Kidney (tissue), 14 donors: ENCODE data around the gene ICE2. TPM values are rescaled to one million over a fixed set of nuclear protein-coding genes. Genes with fewer than 3 reads are reported as not detected.

Experiments used
- DNase-seq, 5 donors: peaks; one replicate each; pipeline ENCODE4 v3.0.0-alpha.2; 2013 to 2020
- FAIRE-seq: peaks from 2 replicates; lab custom pipeline; 2012; peaks lifted over from hg19 to GRCh38; lab: Jason Lieb, UNC
- H3K27ac ChIP-seq, 2 donors: one replicate each; pipeline ENCODE4 v1.7.0; 2013; ENCODE audit warnings: low read depth in 2 of 2, low read length in 2 of 2, inconsistent platforms in 1 of 2
- H3K27me3 ChIP-seq: one replicate; pipeline ENCODE4 v1.7.1; 2013; ENCODE audit warnings: low read length, inconsistent platforms; ENCODE audit not compliant: control insufficient read depth, insufficient read depth
- H3K36me3 ChIP-seq, 3 donors: one replicate each; pipeline versions ENCODE4 v1.7.0 to v1.7.1; 2013; ENCODE audit warnings: low read length in 3 of 3, control low read depth in 1 of 3, inconsistent platforms in 1 of 3; ENCODE audit not compliant: insufficient read depth in 3 of 3, control insufficient read depth in 2 of 3
- H3K4me1 ChIP-seq, 3 donors: one replicate each; pipeline versions ENCODE4 v1.7.0 to v1.7.1; 2013; ENCODE audit warnings: low read length in 3 of 3, inconsistent platforms in 1 of 3, low read depth in 1 of 3; ENCODE audit not compliant: control insufficient read depth in 2 of 3, insufficient read depth in 2 of 3
- H3K4me3 ChIP-seq, 3 donors: one replicate each; pipeline versions ENCODE4 v1.7.0 to v1.8.1; 2013; ENCODE audit warnings: low read length in 3 of 3, control low read depth in 1 of 3, inconsistent platforms in 1 of 3
- H3K9ac ChIP-seq, 3 donors: one replicate each; pipeline versions ENCODE4 v1.7.0 to v1.7.1; 2013; ENCODE audit warnings: low read length in 3 of 3, control low read depth in 1 of 3, inconsistent platforms in 1 of 3
- H3K9me3 ChIP-seq, 3 donors: one replicate each; pipeline versions ENCODE4 v1.7.0 to v1.7.1; 2013; ENCODE audit warnings: low read length in 3 of 3, control low read depth in 1 of 3, inconsistent platforms in 1 of 3; ENCODE audit not compliant: control insufficient read depth in 2 of 3, insufficient read depth in 1 of 3
- CTCF ChIP-seq: IDR thresholded peaks from 3 replicates; pipeline ENCODE4 v1.5.1; 2012; ENCODE audit warnings: mild to moderate bottlenecking, moderate library complexity, borderline replicate concordance; ENCODE audit not compliant: insufficient read depth; ENCODE audit errors: extremely low read depth
- intact Hi-C: fragments of 100-400 bp; cut with DNase I; formaldehyde crosslinking; loops from one replicate; pipeline ENCODE4 v1.11.1; 2022
- polyA plus RNA-seq: library from polyadenylated mRNA; stranded (reverse); fragments of 350-450 nt; fragmentation: Illumina TruSeq; extraction: RNeasy Lipid Tissue Mini Kit (QIAGEN cat#74804); gene quantifications from one replicate; pipeline ENCODE4 v1.2.3, GENCODE V29; 2014; ENCODE audit warnings: low read depth, low replicate concordance; ENCODE audit not compliant: insufficient read depth
- total RNA-seq: library from RNA; stranded (reverse); fragmentation: NEBNext Ultra II Directional; extraction: Animal tissue kit (Norgen Biotek cat#: 25700); gene quantifications from one replicate; pipeline ENCODE4 v1.2.1, GENCODE V29; 2021
- donor health status: control.
- donor health status: control.
- donor health status: control.
- donor health status: control.
- donor health status: control.
- donor health status: DM: yes; HTN: yes; CAD: no.
- donor health status: Normal renal cell carcinoma (clear cell type).

Gene ICE2
- total and polyA plus RNA-seq, 2 donors from 2014 or later = 16.4 to 61.4 TPM

DNA sequence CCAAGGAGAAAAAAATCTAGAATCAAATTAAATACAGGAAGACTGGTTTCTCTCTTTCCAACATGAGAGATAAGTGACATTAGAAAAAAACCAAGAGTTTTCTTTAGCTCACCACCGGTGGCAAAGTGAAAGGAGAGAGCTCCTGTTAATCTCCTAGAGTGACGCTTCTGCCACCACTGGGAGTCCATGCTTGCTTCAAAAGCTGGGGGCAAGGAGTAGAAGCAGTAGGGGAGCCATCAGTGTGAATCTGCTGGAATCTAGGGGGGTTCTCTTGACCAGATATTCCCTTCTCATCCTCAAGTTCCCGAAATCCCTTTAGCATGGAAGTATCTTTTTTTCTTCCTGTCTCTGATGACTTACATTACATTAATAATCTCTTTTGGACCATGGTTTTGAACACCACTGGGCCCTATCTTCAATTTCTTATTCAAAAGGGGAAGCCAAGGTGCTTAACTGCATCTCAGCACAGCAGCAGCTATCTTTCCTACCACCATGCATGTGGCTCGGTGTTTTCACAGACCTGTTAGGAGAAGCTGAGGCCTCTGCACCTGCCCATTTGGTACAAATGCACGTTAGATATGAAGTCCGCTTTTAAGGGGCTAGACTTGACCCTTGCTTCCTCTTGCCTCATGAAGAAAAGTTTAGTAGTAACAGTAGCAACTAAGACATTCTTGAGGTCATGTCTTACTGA is 6.6 kb upstream of the ICE2 start:
- H3K27me3 ChIP-seq = no peaks in the 10 kb centered on the region
- FAIRE-seq (no peak), DNase-seq (no peak)
- H3K4me3 ChIP-seq = no peak overlapping the region
- TF ChIP-seq CTCF = no peak
- no peak overlapping the region for H3K9ac ChIP-seq
- H3K9me3 ChIP-seq = no peaks in the 10 kb centered on the region
- no peaks in the 10 kb centered on the region for H3K4me1 ChIP-seq
- H3K27ac ChIP-seq = no peak overlapping the region
- intact Hi-C loops = no loop called here
- no peaks in the 10 kb centered on the region for H3K36me3 ChIP-seq

- DNase-seq (no peak), FAIRE-seq (no peak)
- Histone ChIP-seq H3K27me3 (no peaks in the 10 kb centered on the region), H3K4me3 (no peak overlapping the region), H3K9me3 (no peaks in the 10 kb centered on the region), H3K4me1 (peaks cover 0 to 5% (median under 1%) of the 10 kb centered on the region in 3 donors), H3K36me3 (no peaks in the 10 kb centered on the region), H3K27ac (no peak overlapping the region), H3K9ac (no peak overlapping the region)
- intact Hi-C loops = no loop called here
- no peak for TF ChIP-seq CTCF
Observed at GRCh38 chr15:60483042-60483441, 4.1 kb upstream of the ICE2 start.

DNA sequence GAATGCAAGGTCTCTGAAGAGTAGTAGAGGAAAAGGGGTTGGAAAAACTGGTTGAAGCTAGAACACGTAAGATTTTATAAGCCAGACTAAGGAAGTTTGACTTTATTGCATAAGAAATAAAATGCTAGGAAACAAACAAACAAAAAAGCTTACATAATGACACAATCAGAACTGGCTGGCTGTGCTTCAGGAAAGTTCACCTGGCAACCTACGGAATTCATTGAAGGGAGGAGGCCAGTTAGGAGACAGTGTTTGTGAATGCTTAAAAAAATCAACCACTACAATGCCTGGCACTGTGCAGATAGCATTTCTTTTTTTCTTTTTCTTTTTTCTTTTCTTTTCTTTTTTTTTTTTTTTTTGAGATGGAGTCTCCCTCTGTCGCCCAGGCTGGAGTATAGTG is 1.9 kb upstream of the ICE2 start:
- FAIRE-seq = no peak
- intact Hi-C loops = no loop called here
- Histone ChIP-seq H3K9me3 (no peaks in the 10 kb centered on the region), H3K4me1 (peaks cover 4 to 20% (median 13%) of the 10 kb centered on the region in 3 donors), H3K27me3 (no peaks in the 10 kb centered on the region), H3K27ac (no peak overlapping the region), H3K36me3 (no peaks in the 10 kb centered on the region), H3K4me3 (no peak overlapping the region), H3K9ac (no peak overlapping the region)
- DNase-seq = no peak
- no peak for TF ChIP-seq CTCF

DNA sequence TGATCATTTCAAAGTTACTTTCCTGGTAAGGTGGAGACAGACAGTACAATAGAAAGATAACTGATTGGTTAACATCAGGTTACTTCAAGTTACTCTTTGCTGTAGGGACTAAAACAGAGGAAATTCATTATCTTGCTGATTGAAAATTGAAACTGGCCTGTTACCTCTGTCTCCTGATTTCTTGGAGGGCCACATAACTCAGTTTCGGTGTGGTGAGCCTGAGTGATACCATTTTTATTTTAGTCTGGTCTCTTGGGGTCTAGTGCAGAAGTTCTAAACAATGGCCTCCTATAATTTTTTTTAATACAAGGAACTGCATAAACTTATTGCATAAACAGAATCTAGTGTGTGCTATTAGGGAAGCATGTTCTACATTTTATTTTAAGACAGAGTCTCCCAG is 1.2 kb upstream of the ICE2 start:
- Histone ChIP-seq H3K4me1 (peaks cover 4 to 20% (median 13%) of the 10 kb centered on the region in 3 donors), H3K27ac (peak overlapping the region in 1 of 2 donors; percentile 38), H3K4me3 (peak overlapping the region in 2 of 3 donors; percentile 75 to 96), H3K9me3 (no peaks in the 10 kb centered on the region), H3K9ac (no peak overlapping the region), H3K27me3 (no peaks in the 10 kb centered on the region), H3K36me3 (no peaks in the 10 kb centered on the region)
- no peak for DNase-seq
- FAIRE-seq = no peak
- TF ChIP-seq CTCF = no peak
- intact Hi-C loops = no loop called here
